Activated T-helper 2 cell treated with anti-CD3 and anti-CD28 coated beads, Interferon-gamma antibody, Interleukin-2, Interleukin-4, amounts not matched to agents 10 μg/mL and 5 μg/mL and 100 μg/mL, durations not matched to agents 14 hours and 24 hours and 36 hours (primary cell): ENCODE data around the gene TAS2R19. TPM values are rescaled to one million over a fixed set of nuclear protein-coding genes. Genes with fewer than 3 reads are reported as not detected.
"Not testable (repeated sequence)": the region's sequence is repeated elsewhere in the genome, so short reads cannot be mapped to it uniquely, and the experiment has no call there.

Experiments used
- DNase-seq: peaks from one replicate; pipeline ENCODE4 v3.0.0; 2021; ENCODE audit warnings: low spot score
- H3K27ac Mint-ChIP-seq: one replicate; pipeline ENCODE4 v1.8.0; 2021; ENCODE audit warnings: mixed read lengths
- H3K27me3 Mint-ChIP-seq: one replicate; pipeline ENCODE4 v1.8.0; 2021; ENCODE audit warnings: low read depth, mixed read lengths
- H3K36me3 Mint-ChIP-seq: one replicate; pipeline ENCODE4 v1.8.0; 2021; ENCODE audit warnings: low read depth, mixed read lengths
- H3K4me1 Mint-ChIP-seq: one replicate; pipeline ENCODE4 v1.8.0; 2021; ENCODE audit warnings: low read depth, mixed read lengths
- H3K4me3 Mint-ChIP-seq: one replicate; pipeline ENCODE4 v1.8.0; 2021; ENCODE audit warnings: low read depth, mild to moderate bottlenecking, moderate library complexity, mixed read lengths
- H3K9me3 Mint-ChIP-seq: one replicate; pipeline ENCODE4 v1.8.0; 2021; ENCODE audit warnings: mixed read lengths
- intact Hi-C: fragments of 100-400 bp; cut with micrococcal nuclease; formaldehyde crosslinking; loops from one replicate; pipeline ENCODE4 v1.15.1; 2023
- total RNA-seq: library from RNA; stranded (reverse); gene quantifications from 2 replicates; pipeline ENCODE4 v1.2.3, GENCODE V29; 2022

TAS2R19 gene, protein sequence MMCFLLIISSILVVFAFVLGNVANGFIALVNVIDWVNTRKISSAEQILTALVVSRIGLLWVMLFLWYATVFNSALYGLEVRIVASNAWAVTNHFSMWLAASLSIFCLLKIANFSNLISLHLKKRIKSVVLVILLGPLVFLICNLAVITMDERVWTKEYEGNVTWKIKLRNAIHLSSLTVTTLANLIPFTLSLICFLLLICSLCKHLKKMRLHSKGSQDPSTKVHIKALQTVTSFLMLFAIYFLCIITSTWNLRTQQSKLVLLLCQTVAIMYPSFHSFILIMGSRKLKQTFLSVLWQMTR
- total RNA-seq, result 3.1 and 3.6 TPM in 2 replicates

DNA sequence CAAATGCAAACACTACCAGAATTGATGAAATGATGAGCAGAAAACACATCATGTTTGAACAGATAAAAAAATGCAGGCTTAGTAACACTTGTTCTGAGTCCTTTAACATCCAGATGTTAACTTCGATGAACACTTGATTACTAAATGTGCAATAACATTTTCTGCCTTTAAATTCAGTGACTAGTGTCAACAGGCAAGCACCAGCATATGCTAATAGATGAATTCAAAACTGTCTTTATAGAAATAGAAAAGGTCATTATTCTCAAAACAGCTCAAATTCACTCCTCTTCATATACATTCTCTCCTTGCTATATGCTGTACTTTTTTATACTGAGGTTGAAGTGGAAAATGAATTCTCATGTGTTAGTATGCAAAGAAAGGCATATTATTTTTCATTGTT lies at the start of gene TAS2R19:
TAS2R19 (minus strand) TSS at position 101 of the 400 bp plus-strand sequence; CDS start at position 52, 49 bp downstream.
- Mint-ChIP-seq H3K4me1 (peaks cover 2% of the 10 kb centered on the region), H3K4me3 (no peak within 1 kb of the TSS), H3K9me3 (peaks cover 9% of the 10 kb centered on the region), H3K27me3 (no peaks in the 10 kb centered on the region), H3K27ac (no peak within 1 kb of the TSS), H3K36me3 (peaks cover 15% of the 10 kb centered on the region)
- DNase-seq, result no peak
- intact Hi-C loops, result no loop called here

DNA sequence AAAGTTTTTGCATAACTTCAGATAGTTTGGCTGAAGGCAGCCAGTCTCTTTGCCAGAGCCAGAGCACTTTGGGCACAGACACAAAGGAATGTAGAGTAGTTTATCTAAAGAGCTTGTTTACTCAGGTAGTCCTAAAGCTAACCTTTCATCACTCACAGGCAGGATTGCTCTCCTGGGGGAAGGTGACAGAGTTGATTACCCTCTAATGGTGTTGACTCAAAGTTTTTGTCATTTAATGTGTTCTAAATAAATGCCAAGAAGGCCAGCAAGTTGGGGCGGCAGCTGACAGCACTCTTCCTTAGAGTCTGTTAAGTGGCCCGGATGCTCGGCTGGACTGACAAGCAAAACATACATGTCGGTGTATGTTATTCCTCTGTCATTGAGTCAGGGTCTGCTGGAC lies 49.0 kb upstream of the TAS2R19 start:
- Mint-ChIP-seq H3K27me3 (no peaks in the 10 kb centered on the region), H3K9me3 (no peaks in the 10 kb centered on the region), H3K4me3 (no peak overlapping the region), H3K27ac (no peak overlapping the region), H3K36me3 (peaks cover 9% of the 10 kb centered on the region), H3K4me1 (peaks cover 3% of the 10 kb centered on the region)
- no peak for DNase-seq
- intact Hi-C loops, result loop anchor here (2.0 kb wide), 1 partner anchor 57 kb away; no protein-coding TSS in a partner anchor

DNA sequence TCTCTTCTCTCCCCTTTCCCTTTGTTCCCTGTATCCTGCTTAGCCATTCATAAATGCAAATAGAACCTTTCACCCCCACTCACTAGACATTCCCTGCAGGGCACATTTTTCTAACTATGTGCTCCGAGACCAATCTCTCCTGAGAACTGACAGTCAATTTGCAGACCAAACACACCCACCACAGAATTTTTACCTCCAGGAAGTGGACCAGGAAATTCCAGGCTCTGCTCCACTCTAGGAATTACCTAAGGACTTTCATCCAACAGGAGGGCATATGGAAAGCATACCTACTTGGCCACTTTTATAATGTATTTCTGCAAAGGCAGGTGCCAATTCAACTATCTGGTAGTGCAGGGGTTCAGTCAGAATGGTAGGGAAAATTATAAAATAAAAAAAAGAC lies 48.6 kb upstream of the TAS2R19 start:
- no peak overlapping the region for H3K4me3 Mint-ChIP-seq
- no peaks in the 10 kb centered on the region for H3K27me3 Mint-ChIP-seq
- no peak overlapping the region for H3K27ac Mint-ChIP-seq
- no peaks in the 10 kb centered on the region for H3K9me3 Mint-ChIP-seq
- no peak for DNase-seq
- peaks cover 9% of the 10 kb centered on the region for H3K36me3 Mint-ChIP-seq
- intact Hi-C loops, result loop anchor here (2.0 kb wide), 1 partner anchor 56 kb away; no protein-coding TSS in a partner anchor
- H3K4me1 Mint-ChIP-seq, result peaks cover 3% of the 10 kb centered on the region

DNA sequence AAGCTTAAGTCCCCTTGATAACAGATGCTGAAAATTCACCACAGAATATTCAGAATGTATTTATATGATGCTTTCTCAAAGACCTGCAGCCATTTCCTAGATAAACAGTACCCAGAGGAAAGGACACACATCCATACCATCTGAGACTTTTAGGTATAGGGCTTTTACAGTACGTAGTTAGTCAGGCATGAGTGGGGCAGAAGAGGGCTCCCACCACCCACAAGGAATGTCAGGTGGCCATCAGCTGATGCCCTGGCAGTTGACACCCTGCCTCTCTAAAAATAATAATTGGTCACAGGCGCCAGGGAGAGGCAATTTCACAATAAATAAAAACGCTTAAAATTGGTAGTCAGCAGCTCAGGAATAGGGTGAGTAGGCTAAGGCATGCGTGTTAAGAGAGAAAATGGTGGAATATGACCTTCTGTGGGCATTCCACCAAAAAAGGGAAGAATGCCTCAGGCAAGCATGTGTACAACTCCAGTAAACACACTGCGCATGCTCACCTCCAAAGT lies 47.5 kb upstream of the TAS2R19 start:
- intact Hi-C loops, result loop anchor here (2.0 kb wide), 1 partner anchor 55 kb away; no protein-coding TSS in a partner anchor
- H3K4me1 Mint-ChIP-seq, result no peaks in the 10 kb centered on the region
- H3K27me3 Mint-ChIP-seq, result no peaks in the 10 kb centered on the region
- H3K36me3 Mint-ChIP-seq, result peaks cover 9% of the 10 kb centered on the region
- no peak overlapping the region for H3K4me3 Mint-ChIP-seq
- H3K27ac Mint-ChIP-seq, result no peak overlapping the region
- no peak for DNase-seq
- H3K9me3 Mint-ChIP-seq, result no peaks in the 10 kb centered on the region

DNA sequence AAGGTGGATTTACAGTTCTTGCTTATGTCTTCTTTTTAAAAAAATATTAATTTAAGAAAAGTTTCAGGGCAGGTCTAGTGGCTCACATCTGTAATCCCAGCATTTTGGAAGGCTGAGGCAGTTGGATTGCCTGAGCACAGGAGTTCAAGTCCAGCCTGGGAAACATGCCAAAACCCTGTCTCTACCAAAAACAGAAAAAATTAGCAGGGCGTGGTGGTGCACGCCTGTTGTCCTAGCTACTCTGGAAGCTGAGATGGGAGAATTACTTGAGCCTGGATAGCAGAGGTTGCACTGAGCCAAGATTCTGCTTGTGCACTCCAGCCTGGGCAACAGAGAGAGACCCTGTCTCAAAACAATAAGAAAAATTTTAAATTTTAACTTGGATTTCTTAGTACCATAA lies 45.1 kb upstream of the TAS2R19 start:
- intact Hi-C loops, result no loop called here

DNA sequence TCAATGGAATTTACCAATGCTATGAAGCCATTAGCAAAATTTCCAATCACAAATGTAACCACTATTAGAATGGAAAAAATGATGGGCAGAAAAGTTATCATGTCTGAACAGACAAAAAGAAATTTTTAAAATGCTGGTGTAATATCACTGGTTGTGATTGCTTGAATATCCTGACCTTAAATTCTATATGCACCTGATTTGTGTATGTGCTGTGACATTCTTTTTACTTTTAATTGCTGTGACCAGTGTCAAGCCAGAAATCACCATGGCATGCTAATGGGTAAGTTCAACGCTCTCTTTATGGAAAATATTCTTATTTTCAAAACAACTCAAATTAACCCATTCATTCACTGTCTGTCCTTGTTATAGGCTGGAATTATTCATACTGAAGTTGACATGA lies 39.8 kb upstream of the TAS2R19 start, which contains the start of gene TAS2R46:
TAS2R46 (minus strand) TSS at position 101 of the 400 bp plus-strand sequence; CDS start at position 101, 0 bp downstream.
- H3K4me1 Mint-ChIP-seq, intact Hi-C loops, H3K27ac Mint-ChIP-seq, H3K36me3 Mint-ChIP-seq, DNase-seq, H3K9me3 Mint-ChIP-seq, H3K27me3 Mint-ChIP-seq, H3K4me3 Mint-ChIP-seq: not testable (repeated sequence)

More for the DNA sequence above, 45.1 kb upstream of the TAS2R19 start:
- Mint-ChIP-seq H3K27ac (no peak overlapping the region), H3K4me3 (no peak overlapping the region), H3K36me3 (peaks cover 9% of the 10 kb centered on the region), H3K27me3 (no peaks in the 10 kb centered on the region), H3K9me3 (no peaks in the 10 kb centered on the region), H3K4me1 (no peaks in the 10 kb centered on the region)
- DNase-seq, result no peak

DNA sequence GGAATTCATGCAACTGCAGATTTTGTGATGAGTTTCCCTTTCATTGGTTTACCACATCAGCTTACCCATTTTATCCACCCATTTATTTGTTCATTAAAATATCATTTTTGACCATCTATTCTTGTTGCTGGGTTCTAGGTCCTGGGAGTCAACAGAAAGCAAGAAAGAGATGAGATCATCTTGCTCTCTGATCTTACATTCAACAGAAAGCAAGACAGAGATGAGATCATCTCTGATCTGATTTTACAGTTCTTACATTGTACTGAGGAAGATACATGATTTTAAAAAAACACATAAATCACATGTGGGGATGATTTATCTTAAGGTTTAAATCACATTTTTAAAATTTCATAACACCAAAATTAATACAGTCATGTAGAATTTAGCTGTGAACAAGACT lies 37.4 kb upstream of the TAS2R19 start:
- Mint-ChIP-seq H3K36me3 (peaks cover 6% of the 10 kb centered on the region), H3K4me1 (peaks cover 2% of the 10 kb centered on the region), H3K4me3 (no peak overlapping the region), H3K27ac (no peak overlapping the region), H3K27me3 (no peaks in the 10 kb centered on the region), H3K9me3 (no peaks in the 10 kb centered on the region)
- intact Hi-C loops, result no loop called here
- no peak for DNase-seq

DNA sequence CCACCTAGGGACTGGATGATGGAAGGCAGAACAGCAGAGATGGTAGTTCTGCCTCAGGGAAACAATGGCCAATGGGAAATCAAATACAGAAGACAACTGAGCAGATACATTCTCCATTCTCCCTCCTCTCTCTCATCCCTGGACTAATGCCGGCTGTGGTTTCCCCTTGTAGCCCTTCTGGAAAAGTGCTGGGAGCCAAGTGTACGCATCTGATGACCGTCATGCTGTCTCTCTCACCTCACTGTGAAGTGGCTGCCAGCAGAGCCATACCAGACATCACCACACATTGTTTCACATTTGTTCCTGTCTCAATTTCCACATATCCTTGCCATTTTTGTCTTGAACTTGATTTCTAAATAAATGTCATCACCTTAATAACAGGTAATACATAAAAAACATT lies 36.6 kb upstream of the TAS2R19 start:
- Mint-ChIP-seq H3K4me1 (peaks cover 2% of the 10 kb centered on the region), H3K27ac (no peak overlapping the region), H3K9me3 (peaks cover under 1% of the 10 kb centered on the region), H3K27me3 (no peaks in the 10 kb centered on the region), H3K4me3 (no peak overlapping the region), H3K36me3 (peaks cover 6% of the 10 kb centered on the region)
- intact Hi-C loops, result no loop called here
- no peak for DNase-seq

DNA sequence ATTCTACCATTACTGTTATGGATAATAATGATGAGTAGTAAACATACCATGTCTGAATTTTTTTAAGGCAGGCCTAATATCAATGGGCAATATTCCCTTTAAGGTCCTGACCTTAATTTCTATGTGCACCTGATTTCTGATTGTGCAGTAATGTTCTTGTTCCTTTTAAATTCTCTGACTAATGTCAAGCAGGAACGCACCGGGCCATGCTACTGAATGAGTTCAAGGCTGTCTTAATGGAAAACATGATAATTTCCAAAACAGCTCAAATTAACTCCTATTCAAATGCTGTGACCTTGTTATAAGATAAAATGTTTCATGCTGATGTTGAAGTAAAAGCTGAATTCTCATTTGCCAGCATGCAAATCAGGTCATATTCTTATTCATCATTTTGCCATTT lies 32.9 kb upstream of the TAS2R19 start:
- Mint-ChIP-seq H3K36me3 (peaks cover 31% of the 10 kb centered on the region), H3K4me3 (no peak overlapping the region), H3K9me3 (peaks cover 33% of the 10 kb centered on the region), H3K4me1 (peaks cover 2% of the 10 kb centered on the region), H3K27ac (no peak overlapping the region), H3K27me3 (no peaks in the 10 kb centered on the region)
- DNase-seq, result no peak
- intact Hi-C loops, result no loop called here

DNA sequence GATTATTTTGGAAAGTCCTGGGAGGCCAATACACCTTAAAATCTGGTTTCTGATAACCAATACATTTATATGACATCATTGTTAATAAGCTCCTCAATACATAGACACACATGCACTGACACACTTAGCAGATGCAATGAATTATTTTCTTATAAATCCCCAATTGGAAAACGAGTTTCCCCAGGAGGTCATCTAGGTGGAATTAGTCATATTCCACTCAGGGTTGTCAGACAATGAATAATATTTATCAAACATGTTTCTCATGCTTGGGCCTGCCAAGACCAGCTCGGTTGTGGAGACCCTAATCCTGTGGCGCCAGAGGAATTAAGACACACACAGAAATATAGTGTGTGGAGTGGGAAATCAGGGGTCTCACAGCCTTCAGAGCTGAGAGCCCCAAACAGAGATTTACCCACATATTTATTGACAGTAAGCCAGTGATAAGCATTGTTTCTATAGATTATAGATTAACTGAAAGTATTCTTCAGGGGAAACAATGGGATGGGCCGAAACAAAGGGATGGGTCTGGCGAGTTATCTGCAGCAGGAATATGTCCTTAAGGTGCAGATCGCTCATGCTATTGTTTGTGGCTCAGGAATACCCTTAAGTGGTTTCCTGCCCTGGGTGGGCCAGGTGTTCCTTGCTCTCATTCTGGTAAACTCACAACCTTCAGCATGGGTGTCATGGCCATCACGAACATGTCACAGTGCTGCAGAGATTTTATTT lies 27.5 kb upstream of the TAS2R19 start:
- H3K27ac Mint-ChIP-seq, H3K4me3 Mint-ChIP-seq, H3K4me1 Mint-ChIP-seq, intact Hi-C loops, H3K27me3 Mint-ChIP-seq, DNase-seq: not testable (repeated sequence)
- Mint-ChIP-seq H3K36me3 (peaks cover 60% of the 10 kb centered on the region), H3K9me3 (peaks cover 39% of the 10 kb centered on the region)

DNA sequence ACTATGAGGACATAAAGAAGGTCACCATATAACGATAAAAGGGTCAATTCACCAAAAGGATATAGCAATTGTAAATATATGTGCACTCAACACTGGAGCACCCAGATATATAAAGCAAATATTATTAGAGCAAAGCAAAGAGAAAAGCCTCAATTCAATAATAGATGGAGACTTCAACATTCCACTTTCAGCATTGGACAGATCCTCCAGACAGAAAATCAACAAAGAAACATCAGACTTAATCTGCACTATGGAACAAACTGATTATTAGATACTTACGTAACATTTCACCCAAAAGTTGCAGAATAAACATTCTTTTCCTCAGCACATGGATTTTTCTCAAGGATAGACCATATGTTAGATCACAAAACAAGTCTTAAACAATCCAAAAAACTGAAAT lies 18.9 kb upstream of the TAS2R19 start:
- H3K27me3 Mint-ChIP-seq, H3K4me3 Mint-ChIP-seq, H3K9me3 Mint-ChIP-seq, DNase-seq, H3K27ac Mint-ChIP-seq, H3K4me1 Mint-ChIP-seq, intact Hi-C loops: not testable (repeated sequence)
- H3K36me3 Mint-ChIP-seq, result peaks cover 54% of the 10 kb centered on the region

DNA sequence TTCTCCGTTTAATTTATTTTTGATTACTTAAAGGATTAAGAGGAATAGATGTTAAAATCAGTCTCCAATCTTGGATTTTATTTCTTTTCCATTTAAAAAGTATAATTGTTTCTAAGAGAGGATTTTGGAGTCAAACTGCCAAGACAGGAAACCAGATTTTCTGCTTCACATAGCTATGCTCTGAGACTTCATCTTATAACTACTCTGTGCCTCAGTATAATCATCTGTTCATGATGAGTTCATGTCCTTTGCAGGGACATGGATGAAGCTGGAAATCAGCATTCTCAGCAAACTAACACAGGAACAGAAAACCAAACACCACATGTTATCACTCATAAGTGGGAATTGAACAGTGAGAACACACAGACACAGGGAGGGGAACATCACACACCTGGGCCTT lies 17.7 kb upstream of the TAS2R19 start:
- H3K9me3 Mint-ChIP-seq, result no peaks in the 10 kb centered on the region
- DNase-seq, result no peak
- H3K4me1 Mint-ChIP-seq, result peaks cover 1% of the 10 kb centered on the region
- H3K4me3 Mint-ChIP-seq, result no peak overlapping the region
- peaks cover 59% of the 10 kb centered on the region for H3K36me3 Mint-ChIP-seq
- intact Hi-C loops, result no loop called here
- no peak overlapping the region for H3K27ac Mint-ChIP-seq
- H3K27me3 Mint-ChIP-seq, result no peaks in the 10 kb centered on the region

DNA sequence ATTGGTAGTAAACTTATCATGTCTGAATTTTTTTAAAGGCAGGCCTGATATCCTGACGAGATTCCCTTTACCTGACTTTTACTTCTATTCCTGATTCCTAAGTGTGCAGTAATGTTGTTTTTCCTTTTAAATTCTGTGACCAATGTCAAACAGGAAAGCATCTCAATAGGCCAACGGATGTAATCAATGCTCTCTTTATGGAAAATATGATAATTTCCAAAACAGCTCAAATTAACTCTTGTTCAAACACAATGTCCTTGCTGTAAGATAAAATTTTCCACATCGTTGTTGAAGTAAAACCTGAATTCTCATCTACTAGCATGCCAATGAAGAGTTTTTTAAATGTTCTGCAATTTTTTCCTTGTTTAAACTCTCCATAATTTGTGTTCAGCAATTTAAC lies 16.8 kb upstream of the TAS2R19 start:
- H3K9me3 Mint-ChIP-seq, result no peaks in the 10 kb centered on the region
- no peak overlapping the region for H3K4me3 Mint-ChIP-seq
- peaks cover 52% of the 10 kb centered on the region for H3K36me3 Mint-ChIP-seq
- DNase-seq, result no peak
- H3K27me3 Mint-ChIP-seq, result no peaks in the 10 kb centered on the region
- H3K27ac Mint-ChIP-seq, result no peak overlapping the region
- peaks cover 1% of the 10 kb centered on the region for H3K4me1 Mint-ChIP-seq
- intact Hi-C loops, result no loop called here
